HEK293T (cell line): ENCODE data around the gene SEMA3C.

Experiments used
- ARNT ChIP-seq: fragments of 450-650 bp; IDR thresholded peaks from 2 replicates; pipeline ENCODE4 v1.6.1; 2017; ENCODE audit warnings: mild to moderate bottlenecking
- FOXA1 ChIP-seq: fragments of 450-650 bp; IDR thresholded peaks from 2 replicates; pipeline ENCODE4 v1.6.1; 2016; ENCODE audit warnings: mild to moderate bottlenecking
- FOXM1 ChIP-seq: fragments of 450-650 bp; IDR thresholded peaks from 2 replicates; pipeline ENCODE4 v1.6.1; 2017; ENCODE audit warnings: mild to moderate bottlenecking, borderline replicate concordance
- L3MBTL2 ChIP-seq: fragments of 450-650 bp; conservative IDR thresholded peaks from 2 replicates; pipeline ENCODE4 v1.6.1; 2016; ENCODE audit warnings: mild to moderate bottlenecking
- LEF1 ChIP-seq: fragments of 450-650 bp; IDR thresholded peaks from 2 replicates; pipeline ENCODE4 v1.6.1; 2017; ENCODE audit warnings: mild to moderate bottlenecking, borderline replicate concordance
- PKNOX1 ChIP-seq: fragments of 450-650 bp; IDR thresholded peaks from 2 replicates; pipeline ENCODE4 v1.6.1; 2016
- SP1 ChIP-seq: fragments of 450-650 bp; IDR thresholded peaks from 2 replicates; pipeline ENCODE4 v1.6.1; 2017
- SUZ12 ChIP-seq: fragments of 450-650 bp; IDR thresholded peaks from 2 replicates; pipeline ENCODE4 v1.6.1; 2016; ENCODE audit warnings: mild to moderate bottlenecking
- TARDBP ChIP-seq: fragments of 450-650 bp; IDR thresholded peaks from 2 replicates; pipeline ENCODE4 v1.6.1; 2016

- no peak for TF ChIP-seq SP1
- no peak for TF ChIP-seq SUZ12
- TF ChIP-seq PKNOX1, result no peak
- TF ChIP-seq ARNT, result no peak
- no peak for TF ChIP-seq L3MBTL2
- TF ChIP-seq FOXA1, result no peak
- no peak for TF ChIP-seq FOXM1
- TF ChIP-seq TARDBP, result no peak
- TF ChIP-seq LEF1, result no peak
Measured at GRCh38 chr7:80879849-80880248, 39.0 kb downstream of the SEMA3C start.
